Hepatocyte (in vitro differentiated cells): ENCODE results near the gene SCGB1A1. TPM values are rescaled to one million over a fixed set of nuclear protein-coding genes. Genes with fewer than 3 reads are reported as not detected.

ENCODE experiments used
- DNase-seq: peaks from one replicate; pipeline ENCODE4 v3.0.0-alpha.2; 2016; ENCODE audit warnings: low spot score
- H2AFZ ChIP-seq: fragments of 200-600 bp; sonication (generic); 2 replicates; pipeline ENCODE4 v1.6.0; 2016; ENCODE audit warnings: antibody characterized with exemption, mild to moderate bottlenecking
- H3K27ac ChIP-seq: fragments of 200-600 bp; sonication (generic); 2 replicates; pipeline ENCODE4 v1.5.1; 2016; ENCODE audit warnings: mild to moderate bottlenecking
- H3K27me3 ChIP-seq: fragments of 200-600 bp; sonication (generic); 2 replicates; pipeline ENCODE4 v1.6.1; 2016
- H3K36me3 ChIP-seq: fragments of 200-600 bp; sonication (generic); replicated peaks from 2 replicates; pipeline ENCODE4 v1.5.1; 2016; ENCODE audit warnings: low read depth; ENCODE audit not compliant: insufficient read depth
- H3K4me1 ChIP-seq: fragments of 200-600 bp; sonication (generic); 2 replicates; pipeline ENCODE4 v1.5.1; 2016; ENCODE audit warnings: mild to moderate bottlenecking, moderate library complexity; ENCODE audit not compliant: insufficient read depth
- H3K4me2 ChIP-seq: fragments of 200-600 bp; sonication (generic); 2 replicates; pipeline ENCODE4 v1.6.0; 2016
- H3K4me3 ChIP-seq: fragments of 200-600 bp; sonication (generic); 2 replicates; pipeline ENCODE4 v1.5.1; 2016; ENCODE audit warnings: mild to moderate bottlenecking
- H3K79me2 ChIP-seq: fragments of 200-600 bp; sonication (generic); 2 replicates; pipeline ENCODE4 v1.6.0; 2017; ENCODE audit warnings: mild to moderate bottlenecking
- H3K9me2 ChIP-seq: fragments of 200-600 bp; sonication (generic); replicated peaks from 2 replicates; pipeline ENCODE4 v1.6.0; 2017; ENCODE audit warnings: mild to moderate bottlenecking; ENCODE audit not compliant: insufficient read depth
- H3K9me3 ChIP-seq: fragments of 200-600 bp; sonication (generic); 2 replicates; pipeline ENCODE4 v1.5.1; 2016; ENCODE audit warnings: low read depth, mild to moderate bottlenecking
- H4K20me1 ChIP-seq: fragments of 200-600 bp; sonication (generic); 2 replicates; pipeline ENCODE4 v1.6.0; 2016; ENCODE audit warnings: mild to moderate bottlenecking; ENCODE audit not compliant: insufficient read depth, poor library complexity, severe bottlenecking
- EZH2 ChIP-seq: fragments of 200-600 bp; sonication (generic); IDR thresholded peaks from 2 replicates; pipeline ENCODE4 v1.6.1; 2016; ENCODE audit warnings: antibody characterized with exemption, mild to moderate bottlenecking, borderline replicate concordance
- EZH2phosphoT487 ChIP-seq: fragments of 200-600 bp; sonication (generic); IDR thresholded peaks from one replicate; pipeline ENCODE4 v1.6.1; 2018; ENCODE audit warnings: antibody characterized with exemption, mild to moderate bottlenecking, low read depth, moderate library complexity; ENCODE audit not compliant: unreplicated experiment, severe bottlenecking
- WGBS: methylation state at CpG from one replicate; pipeline ENCODE4 v1.1.6; 2016; ENCODE audit warnings: low lambda C conversion rate; ENCODE audit errors: missing lambda C conversion rate; 5-methylcytosine and 5-hydroxymethylcytosine counted together
- polyA plus RNA-seq: library from polyadenylated mRNA; unstranded; fragments of >200 nt; fragmentation: Nextera tagmentation; extraction: Ambion mirVana; gene quantifications from 2 replicates; pipeline ENCODE4 v1.2.1, GENCODE V29; 2016
- total RNA-seq: library from RNA; depleted of rRNA; stranded (reverse); fragments of >200 nt; gene quantifications from 2 replicates; pipeline ENCODE4 v1.2.3, GENCODE V29; 2014
- TF ChIP-seq, protein P1 (sequence below): fragments of 200-600 bp; sonication (generic); IDR thresholded peaks from 2 replicates; pipeline ENCODE4 v1.5.1; 2016; ENCODE audit warnings: antibody characterized with exemption, mild to moderate bottlenecking; ENCODE audit not compliant: poor library complexity

SCGB1A1 gene
- total and polyA plus RNA-seq, 2 experiments from 2014 or later = not detected

DNA sequence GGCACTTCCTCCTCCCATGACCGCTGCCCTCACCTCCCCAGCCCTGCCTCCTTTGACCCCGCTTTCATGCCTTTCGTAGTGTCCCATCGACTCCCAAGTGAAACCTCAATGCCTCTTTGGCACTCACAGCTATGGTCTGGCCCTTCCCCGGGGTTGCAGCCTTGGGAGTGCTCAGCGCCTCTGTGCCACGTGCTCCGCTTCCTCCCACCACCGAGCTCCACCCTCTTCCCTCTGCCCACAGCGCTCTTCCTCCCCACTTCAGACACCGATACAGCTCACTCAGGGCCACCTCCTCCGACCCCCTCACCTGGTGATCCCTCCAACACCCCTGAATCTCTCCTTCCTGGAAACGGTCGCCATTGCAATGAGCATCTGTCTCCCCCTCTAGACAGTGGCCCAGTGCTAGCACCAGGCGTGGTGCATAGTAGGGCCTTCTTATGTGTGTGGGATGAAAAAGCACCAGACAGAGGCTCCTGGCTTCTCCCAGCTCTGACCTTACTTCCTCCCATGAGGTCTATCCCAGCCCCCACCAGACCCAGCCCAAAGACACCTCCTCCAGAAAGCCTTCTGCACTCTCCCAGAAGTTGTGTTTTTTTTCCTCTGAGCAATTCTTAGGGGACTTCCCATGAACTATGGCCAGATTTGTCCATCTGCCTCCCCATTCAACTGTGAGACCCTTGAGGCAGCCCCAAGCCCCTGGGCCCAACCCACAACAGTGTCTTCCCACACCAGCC lies 16.4 kb upstream of the SCGB1A1 start:
- H2AFZ ChIP-seq = no peak overlapping the region
- no peak overlapping the region for H3K27ac ChIP-seq
- no peak overlapping the region for H3K4me3 ChIP-seq
- WGBS = 88% methylated on average over 15 of the region's 15 CpGs
- H4K20me1 ChIP-seq = no peaks in the 10 kb centered on the region
- H3K79me2 ChIP-seq = no peaks in the 10 kb centered on the region
- no peaks in the 10 kb centered on the region for H3K9me2 ChIP-seq
- H3K36me3 ChIP-seq = no peaks in the 10 kb centered on the region
- H3K4me1 ChIP-seq = peaks cover 45% of the 10 kb centered on the region
- TF ChIP-seq EZH2phosphoT487 = no peak
- TF ChIP-seq, protein P1, sequence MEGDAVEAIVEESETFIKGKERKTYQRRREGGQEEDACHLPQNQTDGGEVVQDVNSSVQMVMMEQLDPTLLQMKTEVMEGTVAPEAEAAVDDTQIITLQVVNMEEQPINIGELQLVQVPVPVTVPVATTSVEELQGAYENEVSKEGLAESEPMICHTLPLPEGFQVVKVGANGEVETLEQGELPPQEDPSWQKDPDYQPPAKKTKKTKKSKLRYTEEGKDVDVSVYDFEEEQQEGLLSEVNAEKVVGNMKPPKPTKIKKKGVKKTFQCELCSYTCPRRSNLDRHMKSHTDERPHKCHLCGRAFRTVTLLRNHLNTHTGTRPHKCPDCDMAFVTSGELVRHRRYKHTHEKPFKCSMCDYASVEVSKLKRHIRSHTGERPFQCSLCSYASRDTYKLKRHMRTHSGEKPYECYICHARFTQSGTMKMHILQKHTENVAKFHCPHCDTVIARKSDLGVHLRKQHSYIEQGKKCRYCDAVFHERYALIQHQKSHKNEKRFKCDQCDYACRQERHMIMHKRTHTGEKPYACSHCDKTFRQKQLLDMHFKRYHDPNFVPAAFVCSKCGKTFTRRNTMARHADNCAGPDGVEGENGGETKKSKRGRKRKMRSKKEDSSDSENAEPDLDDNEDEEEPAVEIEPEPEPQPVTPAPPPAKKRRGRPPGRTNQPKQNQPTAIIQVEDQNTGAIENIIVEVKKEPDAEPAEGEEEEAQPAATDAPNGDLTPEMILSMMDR = no peak
- no peak for TF ChIP-seq EZH2
- no peak for DNase-seq
- H3K4me2 ChIP-seq = no peak overlapping the region
- no peaks in the 10 kb centered on the region for H3K9me3 ChIP-seq
- H3K27me3 ChIP-seq = no peaks in the 10 kb centered on the region

DNA sequence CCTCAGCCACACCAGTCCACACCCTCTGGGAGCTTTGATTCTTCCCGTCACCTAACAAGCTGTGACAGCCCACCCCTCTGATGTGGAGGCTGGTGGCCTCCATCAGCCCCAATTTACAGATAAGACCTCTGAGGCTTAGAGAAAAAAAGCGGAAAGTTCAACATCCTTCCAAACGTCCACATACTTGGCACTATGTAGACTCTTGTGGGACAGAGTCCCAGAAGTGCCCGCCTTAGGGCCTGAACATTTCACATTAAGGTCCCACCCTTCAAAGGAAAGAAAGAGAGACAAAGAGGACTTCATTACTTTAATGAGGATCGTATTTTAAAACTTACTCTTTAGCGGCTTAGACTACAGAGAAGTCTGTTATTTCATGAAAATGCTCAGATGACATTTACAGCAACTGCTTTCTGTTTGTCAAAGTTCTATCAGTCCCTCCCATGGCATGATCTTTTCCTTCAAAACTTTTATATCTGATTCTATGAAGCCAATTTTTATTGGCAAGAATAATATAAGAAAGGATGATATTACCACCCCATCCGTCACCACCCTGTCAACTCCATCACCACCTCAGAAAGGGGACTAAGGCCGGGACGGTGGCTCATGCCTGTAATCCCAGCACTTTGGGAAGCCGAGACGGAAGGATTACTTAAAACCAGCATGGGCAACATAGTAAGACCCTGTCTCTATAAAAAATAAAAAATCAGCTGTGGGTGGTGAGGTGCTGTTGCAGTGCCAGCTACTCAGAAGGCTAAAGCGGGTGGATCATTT lies 15.7 kb upstream of the SCGB1A1 start:
- H3K27me3 ChIP-seq = no peaks in the 10 kb centered on the region
- H3K9me3 ChIP-seq = no peaks in the 10 kb centered on the region
- no peaks in the 10 kb centered on the region for H4K20me1 ChIP-seq
- peak overlapping the region; percentile 51 for H3K27ac ChIP-seq
- WGBS = 59% methylated on average over 12 of the region's 12 CpGs
- no peaks in the 10 kb centered on the region for H3K9me2 ChIP-seq
- H3K36me3 ChIP-seq = no peaks in the 10 kb centered on the region
- no peak overlapping the region for H3K4me3 ChIP-seq
- no peak for TF ChIP-seq EZH2
- no peak for TF ChIP-seq EZH2phosphoT487
- TF ChIP-seq, protein P1 = no peak
- no peak overlapping the region for H2AFZ ChIP-seq
- H3K4me1 ChIP-seq = peaks cover 39% of the 10 kb centered on the region
- no peak overlapping the region for H3K4me2 ChIP-seq
- H3K79me2 ChIP-seq = no peaks in the 10 kb centered on the region
- DNase-seq = no peak

- Histone ChIP-seq H2AFZ (no peak overlapping the region), H4K20me1 (no peaks in the 10 kb centered on the region), H3K9me3 (no peaks in the 10 kb centered on the region), H3K9me2 (no peaks in the 10 kb centered on the region), H3K4me1 (peaks cover 27% of the 10 kb centered on the region), H3K4me3 (no peak overlapping the region), H3K4me2 (no peak overlapping the region), H3K79me2 (no peaks in the 10 kb centered on the region), H3K27ac (no peak overlapping the region), H3K36me3 (no peaks in the 10 kb centered on the region), H3K27me3 (no peaks in the 10 kb centered on the region)
- DNase-seq = no peak
- TF ChIP-seq, protein P1 = no peak
- no peak for TF ChIP-seq EZH2
- TF ChIP-seq EZH2phosphoT487 = no peak
- whole genome bisulfite sequencing = 98% methylated on average over 6 of the region's 6 CpGs
Observed at GRCh38 chr11:62404435-62404834, 14.4 kb upstream of the SCGB1A1 start.
